Body of pancreas (tissue), 4 donors: Measurements from ENCODE around the gene EPB41. TPM values are rescaled to one million over a fixed set of nuclear protein-coding genes. Genes with fewer than 3 reads are reported as not detected.

Experiments
- ATAC-seq: fragments of 150-250 bp; one replicate; pipeline ENCODE4 v1.9.1; 2016
- DNase-seq, 4 donors: peaks; one replicate each; pipeline ENCODE4 v3.0.0-alpha.2; 2019
- H3K27ac ChIP-seq, 4 donors: fragments of 200-600 bp; sonication (generic); 1 replicate in 3 of 4; 2 replicates in 1 of 4; pipeline versions ENCODE4 v1.5.1 to v1.6.1; 2016 to 2019; ENCODE audit warnings: mild to moderate bottlenecking in 1 of 4, mixed read lengths in 1 of 4, moderate library complexity in 1 of 4
- H3K27me3 ChIP-seq, 2 donors: fragments of 200-600 bp; sonication (generic); one replicate each; pipeline ENCODE4 v1.6.0; 2016; ENCODE audit warnings: mild to moderate bottlenecking in 1 of 2
- H3K36me3 ChIP-seq, 2 donors: fragments of 200-600 bp; sonication (generic); replicated peaks in 1 of 2; 2 replicates each; pipeline ENCODE4 v1.5.1; 2016; ENCODE audit warnings: low read depth in 2 of 2; ENCODE audit not compliant: insufficient read depth in 1 of 2
- H3K4me1 ChIP-seq: fragments of 200-600 bp; sonication (generic); one replicate; pipeline ENCODE4 v1.6.0; 2016
- H3K4me3 ChIP-seq, 2 donors: fragments of 200-600 bp; sonication (generic); 1 replicate in 1 of 2; 2 replicates in 1 of 2; pipeline ENCODE4 v1.5.1; 2016 to 2019
- H3K9me3 ChIP-seq, 3 donors: fragments of 200-600 bp; sonication (generic); 1 replicate in 2 of 3; 2 replicates in 1 of 3; pipeline ENCODE4 v1.5.1; 2016
- POLR2A ChIP-seq, 3 donors: fragments of 450-650 bp; IDR thresholded peaks; one replicate each; pipeline ENCODE4 v1.6.1; 2016; ENCODE audit warnings: antibody characterized with exemption in 3 of 3, mild to moderate bottlenecking in 2 of 3
- WGBS, 2 donors: methylation state at CpG; one replicate each; pipeline ENCODE4 v1.1.5; 2017; 5-methylcytosine and 5-hydroxymethylcytosine counted together
- intact Hi-C: fragments of 100-400 bp; cut with DNase I; formaldehyde crosslinking; loops from one replicate; pipeline ENCODE4 v1.15.1; 2023
- total RNA-seq, 2 donors: library from RNA; depleted of rRNA; stranded (reverse); fragments of >200 nt; gene quantifications; one replicate each; pipeline ENCODE4 v1.1.0, GENCODE V29; 2016
- TF ChIP-seq, protein P1 (sequence below), 7 experiments: fragments of 450-650 bp in 4 of 7; fragments of 200-600 bp in 3 of 7; sonication (generic) in 3 of 7; IDR thresholded peaks; one replicate each; pipeline ENCODE4 v1.5.1; 2016 to 2019; ENCODE audit warnings: antibody characterized with exemption in 7 of 7

EPB41 gene
- total RNA-seq, 2 donors from 2014 or later: 45.8 to 54.7 TPM

DNA sequence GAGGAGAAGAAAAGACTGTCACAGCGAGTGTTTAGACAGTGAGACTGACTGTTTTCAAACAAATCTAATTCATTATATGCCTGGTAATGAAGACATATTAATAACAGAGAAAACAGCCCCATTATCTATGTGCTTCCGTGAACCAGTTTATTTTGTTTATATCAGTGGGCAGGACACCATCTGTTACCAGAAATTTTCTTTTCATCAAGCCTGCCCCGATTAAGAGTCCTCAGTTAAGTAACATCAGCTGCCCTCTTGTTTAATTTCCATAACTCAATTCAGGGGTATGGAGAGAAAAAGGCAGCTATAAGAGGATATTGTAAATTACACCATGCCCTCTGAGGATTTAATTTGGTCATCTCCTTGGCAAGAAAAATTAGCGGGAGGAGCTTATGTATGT lies 115.3 kb downstream of the EPB41 start:
- TF ChIP-seq, protein P1, sequence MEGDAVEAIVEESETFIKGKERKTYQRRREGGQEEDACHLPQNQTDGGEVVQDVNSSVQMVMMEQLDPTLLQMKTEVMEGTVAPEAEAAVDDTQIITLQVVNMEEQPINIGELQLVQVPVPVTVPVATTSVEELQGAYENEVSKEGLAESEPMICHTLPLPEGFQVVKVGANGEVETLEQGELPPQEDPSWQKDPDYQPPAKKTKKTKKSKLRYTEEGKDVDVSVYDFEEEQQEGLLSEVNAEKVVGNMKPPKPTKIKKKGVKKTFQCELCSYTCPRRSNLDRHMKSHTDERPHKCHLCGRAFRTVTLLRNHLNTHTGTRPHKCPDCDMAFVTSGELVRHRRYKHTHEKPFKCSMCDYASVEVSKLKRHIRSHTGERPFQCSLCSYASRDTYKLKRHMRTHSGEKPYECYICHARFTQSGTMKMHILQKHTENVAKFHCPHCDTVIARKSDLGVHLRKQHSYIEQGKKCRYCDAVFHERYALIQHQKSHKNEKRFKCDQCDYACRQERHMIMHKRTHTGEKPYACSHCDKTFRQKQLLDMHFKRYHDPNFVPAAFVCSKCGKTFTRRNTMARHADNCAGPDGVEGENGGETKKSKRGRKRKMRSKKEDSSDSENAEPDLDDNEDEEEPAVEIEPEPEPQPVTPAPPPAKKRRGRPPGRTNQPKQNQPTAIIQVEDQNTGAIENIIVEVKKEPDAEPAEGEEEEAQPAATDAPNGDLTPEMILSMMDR (IDR thresholded peaks at IDR 0.05): no peak
- no peak for TF ChIP-seq POLR2A (IDR thresholded peaks at IDR 0.05)
- H3K27me3 ChIP-seq: no peaks in the 10 kb centered on the region
- 69 to 75% methylated on average over 4 of the region's 4 CpGs for WGBS, 2 donors
- H3K4me3 ChIP-seq: no peak overlapping the region
- H3K27ac ChIP-seq: no peak overlapping the region
- no peaks in the 10 kb centered on the region for H3K4me1 ChIP-seq
- ATAC-seq: no peak
- intact Hi-C loops: loop anchor here (5.0 to 10.0 kb wide), 2 partner anchors 152 to 245 kb away; no protein-coding TSS in a partner anchor
- H3K9me3 ChIP-seq: no peaks in the 10 kb centered on the region
- DNase-seq: no peak
- peaks cover 0 to 6% of the 10 kb centered on the region in 2 donors for H3K36me3 ChIP-seq

GRCh38 chr1:29032841-29033240 lies 118.5 kb downstream of the EPB41 start:
- Histone ChIP-seq H3K27ac (no peak overlapping the region), H3K27me3 (no peaks in the 10 kb centered on the region), H3K4me1 (no peaks in the 10 kb centered on the region), H3K9me3 (no peaks in the 10 kb centered on the region), H3K4me3 (no peak overlapping the region), H3K36me3 (peaks cover 0 to 6% of the 10 kb centered on the region in 2 donors)
- 80 to 84% methylated on average over 4 of the region's 4 CpGs for WGBS, 2 donors
- ATAC-seq (no peak), DNase-seq (no peak)
- intact Hi-C loops: loop anchor here (5.0 kb wide), 1 partner anchor 156 kb away; no protein-coding TSS in a partner anchor
- TF ChIP-seq POLR2A (IDR thresholded peaks at IDR 0.05): no peak
- TF ChIP-seq, protein P1 (IDR thresholded peaks at IDR 0.05): no peak

DNA sequence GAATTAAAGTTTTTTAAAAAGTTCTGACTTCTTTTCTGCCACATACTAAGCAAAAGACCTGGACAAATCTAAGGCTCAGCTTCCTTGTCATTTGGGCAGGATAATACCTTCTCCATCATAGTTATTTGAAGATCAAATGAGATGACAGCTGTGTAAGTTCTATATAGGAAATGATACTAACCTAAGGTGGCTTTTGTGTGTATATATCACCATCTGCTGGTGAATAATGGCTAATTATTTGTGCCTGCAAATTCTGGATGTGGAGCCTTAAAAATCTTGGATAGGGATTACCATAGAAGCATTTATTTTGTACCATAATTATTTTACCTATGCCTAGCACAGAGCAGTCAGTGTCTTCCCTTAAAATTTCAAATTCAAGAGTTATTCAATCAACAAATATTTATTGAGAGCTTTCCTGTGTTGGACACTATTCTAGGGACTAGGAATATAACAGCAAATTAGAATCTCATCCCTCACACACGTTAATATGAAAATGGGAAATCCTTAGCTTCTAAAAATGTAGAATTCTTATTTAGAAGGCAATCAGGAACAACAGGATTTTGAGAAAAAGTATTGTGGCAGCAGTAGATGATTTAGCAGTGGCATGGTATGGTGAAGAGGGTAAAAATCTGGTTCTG lies 119.6 kb downstream of the EPB41 start:
- no peak for DNase-seq
- peak; percentile 63 for ATAC-seq
- WGBS, 2 donors: 54 to 69% methylated on average over 1 of the region's 1 CpG
- H3K27ac ChIP-seq: no peak overlapping the region
- intact Hi-C loops: loop anchor here (5.0 kb wide), 1 partner anchor 157 kb away; no protein-coding TSS in a partner anchor
- TF ChIP-seq POLR2A (IDR thresholded peaks at IDR 0.05): no peak
- TF ChIP-seq, protein P1 (IDR thresholded peaks at IDR 0.05): peak in 6 of 7 experiments; percentile 40 to 85 (median 76)
- peaks cover 0 to 6% of the 10 kb centered on the region in 2 donors for H3K36me3 ChIP-seq
- H3K27me3 ChIP-seq: no peaks in the 10 kb centered on the region
- no peak overlapping the region for H3K4me3 ChIP-seq
- no peaks in the 10 kb centered on the region for H3K9me3 ChIP-seq
- H3K4me1 ChIP-seq: no peaks in the 10 kb centered on the region

- TF ChIP-seq, protein P1 (IDR thresholded peaks at IDR 0.05): no peak
- TF ChIP-seq POLR2A (IDR thresholded peaks at IDR 0.05): no peak
- intact Hi-C loops: no loop called here
Observed at GRCh38 chr1:29043274-29043965, 129.1 kb downstream of the EPB41 start.

More at GRCh38 chr1:29043274-29043965, 129.1 kb downstream of the EPB41 start:
- ATAC-seq (no peak), DNase-seq (no peak)
- no peaks in the 10 kb centered on the region for H3K4me1 ChIP-seq
- H3K9me3 ChIP-seq: no peaks in the 10 kb centered on the region
- H3K36me3 ChIP-seq: no peaks in the 10 kb centered on the region
- H3K4me3 ChIP-seq: no peak overlapping the region
- no peaks in the 10 kb centered on the region for H3K27me3 ChIP-seq
- WGBS, 2 donors: 66 to 71% methylated on average over 6 of the region's 6 CpGs
- H3K27ac ChIP-seq: no peak overlapping the region
